IMR-90 (cell line): ENCODE data around the gene MR1.

Experiments
- CEBPB ChIP-seq: IDR thresholded peaks from 2 replicates; pipeline ENCODE4 v1.6.1; 2012; ENCODE audit warnings: low read depth, low read length, improper control_type of control experiment
- CTCF ChIP-seq: conservative IDR thresholded peaks from 2 replicates; pipeline ENCODE4 v1.5.1; 2012; ENCODE audit warnings: mild to moderate bottlenecking, low read depth, low read length, improper control_type of control experiment
- MAFK ChIP-seq: IDR thresholded peaks from 2 replicates; pipeline ENCODE4 v1.6.1; 2012; ENCODE audit warnings: low read depth, low read length, improper control_type of control experiment
- NFE2L2 ChIP-seq: fragments of 150-350 bp; IDR thresholded peaks from 2 replicates; pipeline ENCODE4 v1.6.1; 2016; ENCODE audit warnings: low read depth, mild to moderate bottlenecking, low read length
- POLR2A ChIP-seq: IDR thresholded peaks from 2 replicates; pipeline ENCODE4 v1.6.1; 2012; ENCODE audit warnings: mild to moderate bottlenecking, low read depth, low read length
- SMC3 ChIP-seq: fragments of 150-350 bp; IDR thresholded peaks from 2 replicates; pipeline ENCODE4 v1.6.1; 2016; ENCODE audit warnings: low read depth, mild to moderate bottlenecking, antibody characterized with exemption, low read length, moderate library complexity
- TF ChIP-seq, protein P1 (sequence below): fragments of 150-350 bp; IDR thresholded peaks from 2 replicates; pipeline ENCODE4 v1.6.1; 2017; ENCODE audit warnings: mild to moderate bottlenecking, antibody characterized with exemption, low read length, low read depth

GRCh38 chr1:181108304-181108867 is 74.6 kb downstream of the MR1 start:
- no peak for TF ChIP-seq CTCF
- TF ChIP-seq SMC3: no peak
- TF ChIP-seq MAFK: no peak
- TF ChIP-seq, protein P1, sequence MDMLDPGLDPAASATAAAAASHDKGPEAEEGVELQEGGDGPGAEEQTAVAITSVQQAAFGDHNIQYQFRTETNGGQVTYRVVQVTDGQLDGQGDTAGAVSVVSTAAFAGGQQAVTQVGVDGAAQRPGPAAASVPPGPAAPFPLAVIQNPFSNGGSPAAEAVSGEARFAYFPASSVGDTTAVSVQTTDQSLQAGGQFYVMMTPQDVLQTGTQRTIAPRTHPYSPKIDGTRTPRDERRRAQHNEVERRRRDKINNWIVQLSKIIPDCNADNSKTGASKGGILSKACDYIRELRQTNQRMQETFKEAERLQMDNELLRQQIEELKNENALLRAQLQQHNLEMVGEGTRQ: no peak
- no peak for TF ChIP-seq CEBPB
- TF ChIP-seq POLR2A: no peak
- no peak for TF ChIP-seq NFE2L2
